ENCODE measurements around the gene GRXCR1. TPM values are rescaled to one million over a fixed set of nuclear protein-coding genes. Genes with fewer than 3 reads are reported as not detected.

The GRXCR1 gene
- total RNA-seq, 1 experiment from 2014 or later: not detected

DNA sequence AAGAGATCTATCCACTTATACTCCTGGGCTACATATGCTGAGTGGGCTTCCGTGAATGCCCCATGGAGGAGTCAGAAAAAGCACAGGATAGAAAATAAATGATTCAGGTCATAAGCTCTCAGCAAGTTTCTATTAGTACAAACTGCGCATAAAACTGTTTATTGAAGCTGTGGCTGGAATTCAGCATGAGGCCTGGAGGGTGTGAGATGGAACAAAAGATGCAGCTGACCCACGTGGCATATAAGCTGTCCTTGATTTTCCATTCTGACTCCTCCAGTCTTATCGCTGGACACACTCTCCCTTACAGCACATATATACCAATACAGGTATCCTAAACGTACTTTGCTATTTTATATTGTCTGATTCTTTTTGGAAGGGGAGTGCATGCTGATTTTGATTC is 17.9 kb downstream of the GRXCR1 start:
- no peaks in the 10 kb centered on the region for H3K36me3 ChIP-seq (ENCODE audit: insufficient read depth, low read length)
- 0 out of 2 replicates have a peak, but pooled peaks cover 3% of the 10 kb centered on the region for H3K27me3 ChIP-seq (ENCODE audit: low read length)
- H3K9me2 ChIP-seq (replicated peaks; ENCODE audit: insufficient read depth, low read length): no peaks in the 10 kb centered on the region
- no peak overlapping the region for H3K27ac ChIP-seq (ENCODE audit: low read length)
- H2AFZ ChIP-seq (ENCODE audit: low read length): no peak overlapping the region
- H3K79me2 ChIP-seq (ENCODE audit: low read length): no peaks in the 10 kb centered on the region
- no peak overlapping the region for H3K4me2 ChIP-seq (ENCODE audit: low read depth, low read length, poor library complexity, severe bottlenecking)
- DNase-seq: no peak
- no peaks in the 10 kb centered on the region for H4K20me1 ChIP-seq (ENCODE audit: insufficient read depth, low read depth, low read length)
- no peaks in the 10 kb centered on the region for H3K9me3 ChIP-seq (ENCODE audit: low read length)
- H3K4me1 ChIP-seq (ENCODE audit: low read length): no peaks in the 10 kb centered on the region
- no peak overlapping the region for H3K4me3 ChIP-seq (ENCODE audit: low read length)
- H3K9ac ChIP-seq (ENCODE audit: low read length): no peak overlapping the region

DNA sequence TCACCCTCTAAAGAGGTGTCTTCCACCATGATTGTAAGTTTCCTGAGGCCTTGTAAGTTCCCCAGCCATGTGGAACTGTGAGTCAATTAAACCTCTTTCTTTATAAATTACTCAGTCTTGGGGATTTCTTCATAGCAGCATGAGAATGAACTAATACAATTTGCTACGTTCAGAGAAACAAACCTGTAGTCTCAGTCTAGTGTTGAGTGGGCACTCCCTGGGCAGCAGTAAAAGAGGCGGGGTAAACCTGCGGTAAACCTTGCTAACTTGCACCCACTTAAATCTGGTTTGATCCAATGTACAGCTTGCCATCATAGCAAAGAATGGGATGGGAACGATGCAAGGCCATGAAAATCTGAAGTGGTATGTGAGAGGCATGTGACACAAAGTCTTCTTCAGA is 22.4 kb downstream of the GRXCR1 start:
- Histone ChIP-seq H3K36me3 (ENCODE audit: insufficient read depth, low read length) (no peaks in the 10 kb centered on the region), H4K20me1 (ENCODE audit: insufficient read depth, low read depth, low read length) (no peaks in the 10 kb centered on the region), H3K4me2 (ENCODE audit: low read depth, low read length, poor library complexity, severe bottlenecking) (no peak overlapping the region), H3K27me3 (ENCODE audit: low read length) (0 out of 2 replicates have a peak, but pooled peaks cover 3% of the 10 kb centered on the region), H3K4me3 (ENCODE audit: low read length) (no peak overlapping the region), H3K9ac (ENCODE audit: low read length) (no peak overlapping the region), H3K27ac (ENCODE audit: low read length) (no peak overlapping the region), H2AFZ (ENCODE audit: low read length) (no peak overlapping the region), H3K9me3 (ENCODE audit: low read length) (no peaks in the 10 kb centered on the region), H3K9me2 (replicated peaks; ENCODE audit: insufficient read depth, low read length) (no peaks in the 10 kb centered on the region), H3K79me2 (ENCODE audit: low read length) (no peaks in the 10 kb centered on the region), H3K4me1 (ENCODE audit: low read length) (no peaks in the 10 kb centered on the region)
- DNase-seq: no peak

DNA sequence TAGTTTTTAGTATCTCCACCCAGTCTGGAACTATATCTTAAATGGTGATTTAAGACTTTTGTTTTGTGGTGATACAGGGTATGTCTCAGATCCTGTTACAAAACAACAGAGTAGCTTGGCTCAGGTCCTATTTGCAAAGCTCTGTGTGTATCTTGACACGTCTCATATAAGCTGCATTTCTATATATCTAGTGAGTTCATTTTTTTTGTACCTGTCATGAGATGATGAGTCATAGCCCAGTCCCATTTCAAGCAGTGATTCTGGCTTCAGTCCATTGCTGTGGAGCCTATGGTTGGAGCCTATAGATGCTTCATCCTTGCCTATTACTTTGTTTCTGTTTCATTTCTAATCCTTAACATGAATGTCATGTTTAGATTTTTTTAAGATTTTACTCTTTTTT is 23.0 kb downstream of the GRXCR1 start:
- Histone ChIP-seq H4K20me1 (ENCODE audit: insufficient read depth, low read depth, low read length) (no peaks in the 10 kb centered on the region), H3K4me1 (ENCODE audit: low read length) (no peaks in the 10 kb centered on the region), H3K27ac (ENCODE audit: low read length) (no peak overlapping the region), H3K4me3 (ENCODE audit: low read length) (no peak overlapping the region), H3K79me2 (ENCODE audit: low read length) (no peaks in the 10 kb centered on the region), H3K9me2 (replicated peaks; ENCODE audit: insufficient read depth, low read length) (no peaks in the 10 kb centered on the region), H3K36me3 (ENCODE audit: insufficient read depth, low read length) (no peaks in the 10 kb centered on the region), H2AFZ (ENCODE audit: low read length) (no peak overlapping the region), H3K27me3 (ENCODE audit: low read length) (0 out of 2 replicates have a peak, but pooled peaks cover 3% of the 10 kb centered on the region), H3K9ac (ENCODE audit: low read length) (no peak overlapping the region), H3K9me3 (ENCODE audit: low read length) (no peaks in the 10 kb centered on the region), H3K4me2 (ENCODE audit: low read depth, low read length, poor library complexity, severe bottlenecking) (no peak overlapping the region)
- DNase-seq: no peak

DNA sequence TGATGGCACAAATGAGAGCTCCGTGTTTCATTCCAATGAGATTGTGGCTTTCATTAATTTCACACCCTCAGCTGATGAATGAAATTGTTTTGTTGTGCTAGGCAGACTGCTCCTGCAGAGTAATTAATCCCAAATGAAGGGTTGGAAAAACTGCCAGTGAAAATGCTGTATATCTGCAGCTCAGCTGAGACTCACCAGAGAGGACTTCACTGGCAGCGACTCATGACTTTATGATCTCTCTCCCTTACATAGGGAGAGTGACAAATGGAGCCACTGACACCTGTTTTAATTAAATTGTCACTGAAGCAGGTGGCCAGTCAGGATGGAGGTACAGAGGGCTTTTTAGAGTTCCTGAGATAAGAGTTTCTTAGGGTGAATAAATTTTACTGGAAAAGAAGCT is 24.8 kb downstream of the GRXCR1 start:
- no peaks in the 10 kb centered on the region for H3K79me2 ChIP-seq (ENCODE audit: low read length)
- no peak overlapping the region for H2AFZ ChIP-seq (ENCODE audit: low read length)
- no peak overlapping the region for H3K27ac ChIP-seq (ENCODE audit: low read length)
- H3K36me3 ChIP-seq (ENCODE audit: insufficient read depth, low read length): no peaks in the 10 kb centered on the region
- no peaks in the 10 kb centered on the region for H4K20me1 ChIP-seq (ENCODE audit: insufficient read depth, low read depth, low read length)
- no peaks in the 10 kb centered on the region for H3K9me2 ChIP-seq (replicated peaks; ENCODE audit: insufficient read depth, low read length)
- H3K27me3 ChIP-seq (ENCODE audit: low read length): 0 out of 2 replicates have a peak, but pooled peaks cover 2% of the 10 kb centered on the region
- no peak overlapping the region for H3K4me3 ChIP-seq (ENCODE audit: low read length)
- H3K4me2 ChIP-seq (ENCODE audit: low read depth, low read length, poor library complexity, severe bottlenecking): no peak overlapping the region
- no peaks in the 10 kb centered on the region for H3K9me3 ChIP-seq (ENCODE audit: low read length)
- DNase-seq: no peak
- no peaks in the 10 kb centered on the region for H3K4me1 ChIP-seq (ENCODE audit: low read length)
- H3K9ac ChIP-seq (ENCODE audit: low read length): no peak overlapping the region

DNA sequence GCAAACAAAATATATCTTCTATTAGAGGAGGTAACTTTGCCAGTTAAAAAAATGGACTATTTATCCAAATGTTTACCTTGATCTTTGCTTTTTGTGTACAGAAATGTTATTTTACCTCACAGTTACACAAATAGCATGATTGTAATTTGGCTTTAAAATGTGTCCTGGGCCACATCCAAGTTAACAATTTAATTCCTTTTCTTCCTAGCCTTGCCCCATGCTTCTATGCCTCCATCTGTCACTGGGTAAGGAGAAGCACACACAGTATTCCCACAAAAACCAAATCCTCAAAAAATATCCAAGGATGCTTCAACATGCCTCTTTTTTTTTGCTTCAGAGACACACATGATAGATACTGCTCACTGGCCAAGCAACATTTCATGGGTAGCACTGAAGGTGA is 30.9 kb downstream of the GRXCR1 start:
- Histone ChIP-seq H3K27me3 (ENCODE audit: low read length) (no peaks in the 10 kb centered on the region), H3K4me3 (ENCODE audit: low read length) (no peak overlapping the region), H3K27ac (ENCODE audit: low read length) (no peak overlapping the region), H4K20me1 (ENCODE audit: insufficient read depth, low read depth, low read length) (no peaks in the 10 kb centered on the region), H2AFZ (ENCODE audit: low read length) (no peak overlapping the region), H3K9me3 (ENCODE audit: low read length) (no peaks in the 10 kb centered on the region), H3K9ac (ENCODE audit: low read length) (no peak overlapping the region), H3K4me1 (ENCODE audit: low read length) (no peaks in the 10 kb centered on the region), H3K79me2 (ENCODE audit: low read length) (no peaks in the 10 kb centered on the region), H3K4me2 (ENCODE audit: low read depth, low read length, poor library complexity, severe bottlenecking) (no peak overlapping the region), H3K9me2 (replicated peaks; ENCODE audit: insufficient read depth, low read length) (0 out of 2 replicates have a peak, but pooled peaks cover 5% of the 10 kb centered on the region), H3K36me3 (ENCODE audit: insufficient read depth, low read length) (no peaks in the 10 kb centered on the region)
- DNase-seq: no peak

DNA sequence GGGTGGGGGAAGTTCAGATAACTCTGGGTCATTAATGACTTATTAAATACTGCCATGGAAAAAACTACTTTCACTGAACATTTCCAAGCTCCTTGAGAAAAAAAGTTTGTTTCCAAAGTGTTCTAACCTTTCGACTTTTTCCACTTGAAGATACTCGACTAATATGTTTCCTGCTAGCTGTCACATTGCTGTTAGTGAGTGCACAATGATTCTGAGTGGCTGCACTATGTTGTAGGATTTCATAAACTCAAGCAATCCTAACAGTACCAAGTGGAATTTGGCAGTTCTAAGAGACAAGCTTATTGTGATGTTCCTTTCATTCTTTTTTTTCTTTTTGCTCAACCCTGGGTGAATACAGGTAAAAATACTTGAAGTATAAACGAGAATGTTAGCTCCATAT is 33.4 kb downstream of the GRXCR1 start:
- no peaks in the 10 kb centered on the region for H4K20me1 ChIP-seq (ENCODE audit: insufficient read depth, low read depth, low read length)
- H2AFZ ChIP-seq (ENCODE audit: low read length): no peak overlapping the region
- H3K4me1 ChIP-seq (ENCODE audit: low read length): no peaks in the 10 kb centered on the region
- no peaks in the 10 kb centered on the region for H3K79me2 ChIP-seq (ENCODE audit: low read length)
- no peak overlapping the region for H3K9ac ChIP-seq (ENCODE audit: low read length)
- H3K4me3 ChIP-seq (ENCODE audit: low read length): no peak overlapping the region
- no peak for DNase-seq
- no peaks in the 10 kb centered on the region for H3K27me3 ChIP-seq (ENCODE audit: low read length)
- no peaks in the 10 kb centered on the region for H3K9me3 ChIP-seq (ENCODE audit: low read length)
- no peak overlapping the region for H3K27ac ChIP-seq (ENCODE audit: low read length)
- H3K4me2 ChIP-seq (ENCODE audit: low read depth, low read length, poor library complexity, severe bottlenecking): no peak overlapping the region
- H3K9me2 ChIP-seq (replicated peaks; ENCODE audit: insufficient read depth, low read length): 0 out of 2 replicates have a peak, but pooled peaks cover 5% of the 10 kb centered on the region
- H3K36me3 ChIP-seq (ENCODE audit: insufficient read depth, low read length): no peaks in the 10 kb centered on the region

DNA sequence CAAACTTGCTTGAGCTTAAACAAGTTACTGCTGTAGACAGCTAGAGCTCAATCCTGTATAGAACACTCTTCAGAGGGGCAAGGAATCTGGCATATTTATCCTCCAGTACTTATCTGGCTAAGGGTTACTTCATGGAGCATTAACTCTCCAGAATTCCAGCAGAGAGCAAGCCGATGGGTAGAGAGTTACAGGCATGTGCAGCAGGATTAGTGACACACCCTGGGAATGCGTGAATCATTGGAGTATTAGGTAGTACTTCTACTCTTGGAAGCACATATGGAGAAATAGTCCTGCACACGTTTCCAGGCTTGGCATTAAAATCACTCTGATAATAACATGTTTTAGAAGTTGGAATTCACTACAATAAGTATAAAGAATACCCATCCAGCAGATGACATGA is 35.4 kb downstream of the GRXCR1 start:
- no peaks in the 10 kb centered on the region for H3K27me3 ChIP-seq (ENCODE audit: low read length)
- no peaks in the 10 kb centered on the region for H3K4me1 ChIP-seq (ENCODE audit: low read length)

DNA sequence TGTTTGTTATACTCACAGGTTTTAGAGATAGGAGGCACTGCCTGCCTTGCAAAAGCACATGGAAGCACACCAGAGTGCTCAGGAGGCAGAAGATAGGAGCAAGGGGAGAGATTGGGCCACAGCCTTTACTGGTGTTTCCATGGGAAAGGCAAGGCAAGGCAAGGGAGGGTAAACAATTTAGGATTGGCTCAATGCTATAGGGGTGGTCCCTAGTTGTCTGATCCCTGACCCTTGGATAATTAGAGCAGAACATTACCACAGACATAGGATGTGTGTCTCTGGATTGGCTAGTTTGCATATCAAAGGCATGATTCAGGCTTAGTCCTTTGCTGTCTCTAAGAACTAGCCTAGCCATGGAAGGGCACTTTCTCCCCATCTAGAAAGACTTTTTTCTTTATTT is 36.1 kb downstream of the GRXCR1 start:
- Histone ChIP-seq H3K79me2 (ENCODE audit: low read length) (no peaks in the 10 kb centered on the region), H3K4me3 (ENCODE audit: low read length) (no peak overlapping the region), H3K4me1 (ENCODE audit: low read length) (no peaks in the 10 kb centered on the region), H3K9me2 (replicated peaks; ENCODE audit: insufficient read depth, low read length) (0 out of 2 replicates have a peak, but pooled peaks cover 5% of the 10 kb centered on the region), H3K4me2 (ENCODE audit: low read depth, low read length, poor library complexity, severe bottlenecking) (no peak overlapping the region), H3K36me3 (ENCODE audit: insufficient read depth, low read length) (no peaks in the 10 kb centered on the region), H3K27ac (ENCODE audit: low read length) (no peak overlapping the region), H3K9me3 (ENCODE audit: low read length) (no peaks in the 10 kb centered on the region), H3K27me3 (ENCODE audit: low read length) (no peaks in the 10 kb centered on the region), H3K9ac (ENCODE audit: low read length) (no peak overlapping the region), H4K20me1 (ENCODE audit: insufficient read depth, low read depth, low read length) (no peaks in the 10 kb centered on the region), H2AFZ (ENCODE audit: low read length) (no peak overlapping the region)
- no peak for DNase-seq

More for the DNA sequence above, 35.4 kb downstream of the GRXCR1 start:
- H3K79me2 ChIP-seq (ENCODE audit: low read length): no peaks in the 10 kb centered on the region
- DNase-seq: no peak
- no peak overlapping the region for H3K9ac ChIP-seq (ENCODE audit: low read length)
- H4K20me1 ChIP-seq (ENCODE audit: insufficient read depth, low read depth, low read length): no peaks in the 10 kb centered on the region
- H3K4me3 ChIP-seq (ENCODE audit: low read length): no peak overlapping the region
- no peak overlapping the region for H3K4me2 ChIP-seq (ENCODE audit: low read depth, low read length, poor library complexity, severe bottlenecking)
- H3K9me2 ChIP-seq (replicated peaks; ENCODE audit: insufficient read depth, low read length): 0 out of 2 replicates have a peak, but pooled peaks cover 5% of the 10 kb centered on the region
- H3K9me3 ChIP-seq (ENCODE audit: low read length): no peaks in the 10 kb centered on the region
- no peak overlapping the region for H2AFZ ChIP-seq (ENCODE audit: low read length)
- H3K36me3 ChIP-seq (ENCODE audit: insufficient read depth, low read length): no peaks in the 10 kb centered on the region
- no peak overlapping the region for H3K27ac ChIP-seq (ENCODE audit: low read length)

DNA sequence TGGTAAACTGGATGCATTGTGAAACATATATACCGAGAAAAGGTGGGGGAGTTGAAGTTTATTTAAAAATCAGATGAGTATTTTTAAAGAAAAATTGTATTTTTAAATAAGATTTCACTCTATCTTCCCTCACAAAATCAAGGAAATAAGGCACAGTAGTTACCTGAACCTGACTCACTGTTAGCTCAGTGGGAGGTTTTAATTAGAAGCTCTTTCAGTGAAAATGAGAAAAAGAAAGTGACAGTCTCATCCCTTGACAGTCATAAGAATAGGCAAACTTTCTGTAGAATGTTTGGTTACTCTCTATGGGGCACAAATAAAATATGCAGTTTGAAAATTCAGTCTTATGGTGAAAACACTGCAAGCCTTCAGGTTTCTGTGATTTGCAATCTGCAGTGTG is 49.7 kb downstream of the GRXCR1 start:
- Histone ChIP-seq H3K4me2 (ENCODE audit: low read depth, low read length, poor library complexity, severe bottlenecking) (no peak overlapping the region), H3K9me3 (ENCODE audit: low read length) (no peaks in the 10 kb centered on the region), H3K4me1 (ENCODE audit: low read length) (no peaks in the 10 kb centered on the region), H3K27ac (ENCODE audit: low read length) (no peak overlapping the region), H2AFZ (ENCODE audit: low read length) (no peak overlapping the region), H3K4me3 (ENCODE audit: low read length) (no peak overlapping the region), H3K9me2 (replicated peaks; ENCODE audit: insufficient read depth, low read length) (no peaks in the 10 kb centered on the region), H3K27me3 (ENCODE audit: low read length) (no peaks in the 10 kb centered on the region), H3K9ac (ENCODE audit: low read length) (no peak overlapping the region), H4K20me1 (ENCODE audit: insufficient read depth, low read depth, low read length) (no peaks in the 10 kb centered on the region), H3K79me2 (ENCODE audit: low read length) (no peaks in the 10 kb centered on the region), H3K36me3 (ENCODE audit: insufficient read depth, low read length) (no peaks in the 10 kb centered on the region)
- no peak for DNase-seq
